ENCODE measurements around the gene ASS1. TPM values are rescaled to one million over a fixed set of nuclear protein-coding genes. Genes with fewer than 3 reads are reported as not detected.

ASS1 gene
- total and polyA plus RNA-seq, 2 of the 13 experiments (the other 11 are each of a cell fraction or from before 2014, with no cell fraction given), result 77.6 to 122 TPM

GRCh38 chr9:130446101-130446861 lies 1.5 kb downstream of the ASS1 start (continued):
- TF ChIP-seq IRF9 (CRISPR knock-in tag; IDR thresholded peaks at IDR 0.05; ENCODE audit: borderline replicate concordance) (no peak), AFF4 (CRISPR knock-in tag; IDR thresholded peaks at IDR 0.05) (no peak), HMGXB3 (CRISPR knock-in tag; IDR thresholded peaks at IDR 0.05; ENCODE audit: borderline replicate concordance) (no peak), YEATS2 (CRISPR knock-in tag; IDR thresholded peaks at IDR 0.05; ENCODE audit: borderline replicate concordance) (no peak), ZNF644 (CRISPR knock-in tag; IDR thresholded peaks at IDR 0.05; ENCODE audit: low read depth) (no peak), MAFF (IDR thresholded peaks at IDR 0.05; ENCODE audit: low read depth, low read length) (no peak), SNAPC2 (CRISPR knock-in tag; IDR thresholded peaks at IDR 0.05) (no peak), PRDM10 (CRISPR knock-in tag; IDR thresholded peaks at IDR 0.05; ENCODE audit: low read depth) (no peak), TMF1 (CRISPR knock-in tag; IDR thresholded peaks at IDR 0.05; ENCODE audit: low read depth) (no peak), ZNF225 (CRISPR knock-in tag; IDR thresholded peaks at IDR 0.05) (no peak), HNRNPUL1 (IDR thresholded peaks at IDR 0.05; ENCODE audit: low read depth, low read length) (no peak), POLR2A (IDR thresholded peaks at IDR 0.05; ENCODE audit: insufficient read depth in 1 of 2, low read depth in 2 of 2, low read length in 2 of 2) (no peak)
- TF ChIP-seq, protein P1, sequence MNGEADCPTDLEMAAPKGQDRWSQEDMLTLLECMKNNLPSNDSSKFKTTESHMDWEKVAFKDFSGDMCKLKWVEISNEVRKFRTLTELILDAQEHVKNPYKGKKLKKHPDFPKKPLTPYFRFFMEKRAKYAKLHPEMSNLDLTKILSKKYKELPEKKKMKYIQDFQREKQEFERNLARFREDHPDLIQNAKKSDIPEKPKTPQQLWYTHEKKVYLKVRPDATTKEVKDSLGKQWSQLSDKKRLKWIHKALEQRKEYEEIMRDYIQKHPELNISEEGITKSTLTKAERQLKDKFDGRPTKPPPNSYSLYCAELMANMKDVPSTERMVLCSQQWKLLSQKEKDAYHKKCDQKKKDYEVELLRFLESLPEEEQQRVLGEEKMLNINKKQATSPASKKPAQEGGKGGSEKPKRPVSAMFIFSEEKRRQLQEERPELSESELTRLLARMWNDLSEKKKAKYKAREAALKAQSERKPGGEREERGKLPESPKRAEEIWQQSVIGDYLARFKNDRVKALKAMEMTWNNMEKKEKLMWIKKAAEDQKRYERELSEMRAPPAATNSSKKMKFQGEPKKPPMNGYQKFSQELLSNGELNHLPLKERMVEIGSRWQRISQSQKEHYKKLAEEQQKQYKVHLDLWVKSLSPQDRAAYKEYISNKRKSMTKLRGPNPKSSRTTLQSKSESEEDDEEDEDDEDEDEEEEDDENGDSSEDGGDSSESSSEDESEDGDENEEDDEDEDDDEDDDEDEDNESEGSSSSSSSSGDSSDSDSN (CRISPR knock-in tag; IDR thresholded peaks at IDR 0.05), result peak; percentile 38; the same call in 1 of the 2 replicates

Data from HepG2 (cell line).